HG03097 (cell line): ENCODE results near the gene PGS1.

Experiments used
- ATAC-seq: cut with Tn5 transposase; IDR thresholded peaks from one replicate; pipeline ENCODE4 v1.9.1; 2021; ENCODE audit not compliant: unreplicated experiment, low FRiP score

Gene PGS1

DNA sequence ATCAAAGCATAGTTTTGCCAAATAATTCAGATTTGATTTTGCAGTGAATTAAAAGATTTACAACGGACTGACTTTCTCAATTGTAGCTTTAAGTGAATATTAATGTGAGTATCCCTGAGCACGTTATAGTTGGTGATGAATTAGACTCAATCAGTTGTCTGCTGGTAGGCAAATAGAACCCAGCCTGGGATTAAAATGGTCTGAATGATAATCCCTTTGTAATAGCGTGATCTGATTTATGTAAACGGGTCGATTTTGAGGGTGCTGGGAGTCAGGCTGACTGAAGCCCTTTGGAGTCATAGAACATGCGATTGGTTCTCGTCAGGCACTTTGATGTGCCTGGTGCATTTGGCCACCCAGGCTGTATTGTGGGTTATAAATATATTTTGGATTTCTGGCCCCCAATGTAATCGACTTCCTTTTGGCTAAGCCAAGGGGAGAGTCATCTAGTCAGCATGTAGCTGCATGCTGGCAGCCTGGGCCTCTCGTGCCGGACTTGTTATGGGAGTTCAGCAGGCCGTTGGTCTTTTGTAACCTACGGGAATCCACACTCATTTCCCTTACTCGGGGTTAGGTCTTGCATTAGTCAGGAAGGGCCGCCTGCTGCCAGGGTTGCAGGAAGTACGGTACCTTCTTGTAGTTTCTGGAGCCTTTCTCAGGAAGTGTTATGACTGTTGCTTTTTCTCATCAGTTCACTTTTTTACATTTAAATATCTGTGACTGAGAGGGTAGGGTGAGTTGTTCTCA is 5.4 kb downstream of the PGS1 start:
- no peak for ATAC-seq

GRCh38 chr17:78384479-78385175 is 6.2 kb downstream of the PGS1 start:
- no peak for ATAC-seq

DNA sequence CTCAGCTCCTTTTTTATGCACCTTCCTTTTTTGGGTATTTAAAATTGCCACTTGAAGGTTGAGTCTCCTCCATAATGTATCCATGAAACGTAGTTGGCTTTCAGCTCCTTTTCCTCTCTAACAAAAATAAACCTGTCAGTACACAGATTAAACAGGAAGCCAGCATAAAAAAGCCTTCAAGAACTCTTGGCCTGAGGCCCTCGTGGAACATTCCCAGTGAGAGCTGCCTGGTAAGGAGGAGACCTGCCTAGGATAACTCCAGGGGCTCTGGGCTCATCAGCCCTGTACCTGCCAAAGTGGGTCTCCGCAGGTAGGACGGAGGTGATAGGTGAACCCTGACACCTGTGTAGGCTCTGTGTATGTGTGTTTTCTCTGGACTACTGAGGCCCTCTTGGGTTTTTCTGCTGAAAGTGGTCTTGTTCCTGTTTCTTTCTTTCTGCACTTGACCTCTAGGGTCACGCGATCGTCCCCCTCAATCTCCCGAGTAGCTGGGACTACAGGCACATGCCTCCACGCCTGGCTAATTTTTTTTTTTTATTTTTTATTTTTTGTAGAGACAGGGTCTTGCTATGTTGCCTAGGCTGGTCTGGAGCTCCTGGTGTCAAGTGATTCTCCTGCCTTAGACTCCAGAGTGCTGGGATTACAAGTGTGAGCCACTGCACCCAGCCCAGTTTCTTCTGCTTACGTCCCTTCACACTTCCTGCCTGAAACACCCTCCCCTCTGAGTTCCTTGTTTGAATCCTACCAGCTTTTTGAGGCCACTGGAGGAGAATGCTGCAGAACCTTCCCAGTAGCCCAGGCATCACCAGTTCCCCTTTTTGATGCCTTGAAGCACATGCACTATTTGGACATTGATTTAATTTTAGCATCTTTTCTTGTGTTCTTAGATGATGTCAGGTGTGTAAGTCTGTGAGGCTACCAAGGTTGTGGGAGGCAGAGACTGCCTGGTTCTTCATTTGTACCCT is 9.8 kb downstream of the PGS1 start:
- no peak for ATAC-seq

- no peak for ATAC-seq
Measured at GRCh38 chr17:78390241-78391050, 12.0 kb downstream of the PGS1 start.

DNA sequence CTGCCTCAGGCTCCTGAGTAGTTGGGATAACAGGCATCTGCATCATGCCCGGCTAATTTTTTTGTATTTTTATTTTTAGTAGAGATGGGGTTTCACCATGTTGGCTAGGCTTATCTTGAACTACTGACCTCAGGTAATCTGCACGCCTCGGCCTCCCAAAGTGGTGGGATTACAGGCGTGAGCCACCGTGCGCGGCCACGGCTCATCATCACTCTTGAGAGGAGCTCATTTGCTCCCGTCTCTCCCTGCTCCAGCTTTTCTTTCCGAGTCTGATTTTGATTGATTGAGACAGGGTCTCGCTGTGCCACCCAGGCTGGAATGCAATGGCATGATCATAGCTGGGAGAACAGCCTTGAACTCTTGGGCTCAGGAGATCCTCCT is 12.6 kb downstream of the PGS1 start:
- ATAC-seq = no peak

DNA sequence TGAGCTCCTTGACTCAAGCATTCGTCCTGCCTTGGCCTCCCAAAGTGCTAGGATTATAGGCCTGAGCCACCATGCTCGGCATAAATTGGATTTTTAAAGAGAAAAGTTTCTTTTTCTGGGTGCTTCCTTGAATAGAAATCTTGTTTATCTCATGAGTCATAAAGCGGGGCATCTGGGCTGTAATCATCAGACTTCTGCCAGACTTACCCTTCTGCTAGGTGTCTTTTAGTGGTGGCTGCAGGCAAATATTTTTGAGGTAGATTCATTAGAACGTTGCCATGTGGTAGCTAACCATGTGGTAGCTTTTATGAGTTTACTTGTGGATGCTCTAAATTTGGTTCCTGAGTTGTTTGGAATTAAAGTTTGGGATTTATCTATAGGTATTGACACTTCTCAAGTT is 13.4 kb downstream of the PGS1 start:
- no peak for ATAC-seq

DNA sequence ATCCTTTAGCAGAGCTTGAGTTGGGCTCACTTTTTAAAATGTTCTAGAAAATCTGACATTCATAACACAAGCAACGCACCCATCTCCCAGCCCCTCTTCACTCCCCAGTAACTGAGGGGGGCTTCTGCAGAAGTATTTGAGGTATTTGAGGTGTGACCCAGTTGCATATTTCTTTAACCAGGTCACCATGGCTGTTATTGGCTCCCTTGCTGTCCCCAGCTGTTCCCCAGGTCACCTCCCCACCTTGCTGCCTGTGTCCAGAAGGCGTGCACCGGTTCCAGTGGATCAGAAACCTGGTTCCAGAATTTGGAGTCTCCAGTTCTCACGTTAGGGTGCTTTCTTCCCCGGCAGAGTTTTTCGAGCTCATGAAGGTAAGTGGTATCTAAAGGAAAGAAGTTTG is 13.8 kb downstream of the PGS1 start:
- no peak for ATAC-seq

- ATAC-seq = no peak
Measured at GRCh38 chr17:78393575-78393974, 15.1 kb downstream of the PGS1 start.

GRCh38 chr17:78394209-78394608 is 15.8 kb downstream of the PGS1 start:
- ATAC-seq = no peak

- no peak for ATAC-seq
Measured at GRCh38 chr17:78395155-78395554, 16.7 kb downstream of the PGS1 start.

GRCh38 chr17:78396441-78397337 is 18.2 kb downstream of the PGS1 start:
- no peak for ATAC-seq

GRCh38 chr17:78397681-78398101 is 19.2 kb downstream of the PGS1 start:
- no peak for ATAC-seq

DNA sequence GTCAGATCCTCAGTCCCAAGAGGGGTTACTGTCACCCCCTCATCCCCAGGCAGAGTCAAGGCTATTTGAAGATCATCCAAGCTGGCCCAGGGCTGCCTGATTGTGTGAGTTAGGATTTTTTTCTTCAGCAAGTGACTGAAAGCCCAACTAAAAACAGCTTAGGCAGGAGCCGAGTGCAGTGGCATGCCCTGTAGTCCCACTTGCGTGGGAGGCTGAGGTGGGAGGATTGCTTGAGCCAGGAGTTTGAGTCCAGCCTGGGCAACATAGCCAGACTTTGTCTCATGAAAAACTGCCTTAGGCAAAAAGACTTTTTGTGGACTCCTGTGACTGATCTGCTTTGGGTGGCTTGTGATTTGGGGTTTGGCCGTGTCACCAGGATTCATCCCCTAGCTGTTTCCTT is 19.9 kb downstream of the PGS1 start:
- no peak for ATAC-seq

DNA sequence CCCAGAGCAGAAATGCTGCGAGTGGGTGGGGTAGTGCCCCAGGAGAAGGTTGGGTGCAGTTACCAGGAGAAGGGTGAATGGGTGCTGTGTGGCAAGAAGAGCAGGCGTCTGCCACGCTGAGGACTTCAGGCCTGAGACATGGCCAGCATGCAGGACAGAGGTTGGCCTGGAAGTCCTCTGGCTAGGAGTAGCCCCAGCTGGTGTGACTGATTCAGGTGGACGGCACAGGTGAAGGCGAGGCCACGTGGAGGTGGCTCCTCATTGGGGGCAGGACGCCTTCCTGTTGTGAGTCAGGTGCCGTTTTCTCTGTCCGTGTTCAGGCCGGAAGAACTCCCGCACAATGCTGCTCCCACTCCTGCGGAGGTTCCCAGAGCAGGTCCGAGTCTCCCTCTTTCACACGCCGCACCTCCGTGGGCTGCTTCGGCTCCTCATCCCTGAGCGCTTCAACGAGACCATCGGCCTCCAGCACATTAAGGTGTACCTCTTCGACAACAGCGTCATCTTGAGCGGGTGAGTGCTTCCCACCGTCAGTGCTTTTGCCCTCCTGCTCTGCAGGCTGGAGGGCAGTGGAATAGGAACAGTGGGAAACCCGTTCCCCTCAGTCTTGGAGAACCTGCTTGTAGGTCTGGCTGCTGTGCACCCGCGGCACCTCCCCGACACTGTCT is 20.7 kb downstream of the PGS1 start:
- no peak for ATAC-seq

- ATAC-seq = no peak
Measured at GRCh38 chr17:78399693-78400144, 21.3 kb downstream of the PGS1 start.

DNA sequence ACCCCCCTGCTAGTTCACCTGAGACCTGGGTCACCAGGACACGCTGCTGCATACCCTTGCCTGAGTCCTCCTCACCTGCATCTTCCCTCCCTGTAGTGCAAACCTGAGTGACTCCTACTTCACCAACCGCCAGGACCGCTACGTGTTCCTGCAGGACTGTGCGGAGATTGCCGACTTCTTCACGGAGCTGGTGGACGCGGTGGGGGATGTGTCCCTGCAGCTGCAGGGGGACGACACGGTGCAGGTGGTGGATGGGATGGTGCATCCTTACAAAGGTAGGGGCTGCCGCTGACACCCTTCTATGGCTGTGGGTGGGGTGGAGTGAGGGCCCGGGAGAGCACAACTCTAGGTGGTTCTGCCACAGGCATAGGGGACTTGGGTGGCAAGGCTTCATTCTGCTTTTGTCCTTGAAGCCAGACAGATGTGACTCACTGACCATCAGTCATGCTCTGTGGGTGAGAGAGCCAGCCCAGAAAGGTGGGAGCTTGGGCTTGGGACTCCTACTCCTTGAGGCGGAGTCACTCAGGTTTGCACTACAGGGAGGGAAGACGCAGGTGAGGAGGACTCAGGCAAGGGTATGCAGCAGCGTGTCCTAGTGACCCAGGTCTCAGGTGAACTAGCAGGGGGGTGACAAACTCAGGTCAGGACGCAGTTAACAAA is 22.3 kb downstream of the PGS1 start:
- no peak for ATAC-seq

- no peak for ATAC-seq
Measured at GRCh38 chr17:78401246-78401645, 22.8 kb downstream of the PGS1 start.

- no peak for ATAC-seq
Measured at GRCh38 chr17:78401891-78402290, 23.4 kb downstream of the PGS1 start.
